GM23338 (cell line): ENCODE results near the gene DIAPH3. TPM values are rescaled to one million over a fixed set of nuclear protein-coding genes. Genes with fewer than 3 reads are reported as not detected.

Source experiments
- ATAC-seq: fragments of 200-7000 bp; cut with Tn5 transposase; 3 replicates; pipeline ENCODE4 v1.9.1; 2020
- DNase-seq: peaks from one replicate; pipeline ENCODE4 v3.0.0-alpha.2; 2015; ENCODE audit warnings: low spot score
- H2AFZ ChIP-seq: fragments of 200-600 bp; sonication (generic); 2 replicates; pipeline ENCODE4 v1.8.0; 2016; ENCODE audit warnings: antibody characterized with exemption, mild to moderate bottlenecking, moderate library complexity
- H3F3A ChIP-seq: fragments of 200-600 bp; sonication (generic); replicated peaks from 2 replicates; pipeline ENCODE4 v1.8.0; 2017; ENCODE audit warnings: antibody characterized with exemption, mixed run types, low read depth
- H3K27ac ChIP-seq: fragments of 200-600 bp; sonication (generic); 2 replicates; pipeline ENCODE4 v1.6.1; 2016; ENCODE audit warnings: low read depth
- H3K27me3 ChIP-seq: fragments of 200-600 bp; sonication (generic); 2 replicates; pipeline ENCODE4 v1.8.0; 2016; ENCODE audit warnings: mild to moderate bottlenecking, mixed run types, moderate library complexity; ENCODE audit not compliant: insufficient read depth
- H3K36me3 ChIP-seq: fragments of 200-600 bp; sonication (generic); 2 replicates; pipeline ENCODE4 v1.8.0; 2016; ENCODE audit warnings: mild to moderate bottlenecking; ENCODE audit not compliant: insufficient read depth
- H3K4me1 ChIP-seq: fragments of 200-600 bp; sonication (generic); 2 replicates; pipeline ENCODE4 v1.8.0; 2016; ENCODE audit warnings: mild to moderate bottlenecking, moderate library complexity; ENCODE audit not compliant: insufficient read depth
- H3K4me2 ChIP-seq: fragments of 200-600 bp; sonication (generic); 2 replicates; pipeline ENCODE4 v1.7.1; 2017; ENCODE audit warnings: mixed run types
- H3K4me3 ChIP-seq: fragments of 200-600 bp; sonication (generic); 2 replicates; pipeline ENCODE4 v1.6.1; 2016; ENCODE audit warnings: mixed run types
- H3K79me2 ChIP-seq: fragments of 200-600 bp; sonication (generic); replicated peaks from 2 replicates; pipeline ENCODE4 v1.8.0; 2017; ENCODE audit warnings: mild to moderate bottlenecking; ENCODE audit not compliant: insufficient read depth
- H3K9me2 ChIP-seq: fragments of 200-600 bp; sonication (generic); 2 replicates; pipeline ENCODE4 v1.8.0; 2017; ENCODE audit not compliant: insufficient read depth
- H4K20me1 ChIP-seq: fragments of 200-600 bp; sonication (generic); replicated peaks from 2 replicates; pipeline ENCODE4 v1.8.0; 2017; ENCODE audit warnings: mild to moderate bottlenecking; ENCODE audit not compliant: insufficient read depth
- H3K27ac Mint-ChIP-seq: 2 replicates; pipeline ENCODE4 v1.8.0; 2020; ENCODE audit warnings: inconsistent platforms, mild to moderate bottlenecking, moderate library complexity, mixed read lengths
- H3K27me3 Mint-ChIP-seq: 3 replicates; pipeline ENCODE4 v1.8.0; 2022; ENCODE audit warnings: low read depth, mild to moderate bottlenecking, moderate library complexity, mixed read lengths, inconsistent platforms; ENCODE audit not compliant: insufficient read depth, poor library complexity
- H3K36me3 Mint-ChIP-seq: 3 replicates; pipeline ENCODE4 v1.8.0; 2021; ENCODE audit warnings: low read depth, mild to moderate bottlenecking, inconsistent platforms, moderate library complexity, mixed read lengths
- H3K4me1 Mint-ChIP-seq: 3 replicates; pipeline ENCODE4 v1.8.0; 2020; ENCODE audit warnings: mild to moderate bottlenecking, inconsistent platforms, mixed read lengths
- H3K4me3 Mint-ChIP-seq: 3 replicates; pipeline ENCODE4 v1.8.0; 2021; ENCODE audit warnings: moderate library complexity, mild to moderate bottlenecking, inconsistent platforms, mixed read lengths
- H3K9me3 Mint-ChIP-seq: 3 replicates; pipeline ENCODE4 v1.8.0; 2020; ENCODE audit warnings: moderate library complexity, mild to moderate bottlenecking, inconsistent platforms, mixed read lengths
- CREB1 ChIP-seq: fragments of 250-450 bp; sonication (Bioruptor Pico); IDR thresholded peaks from 2 replicates; pipeline ENCODE4 v1.5.0; 2020; ENCODE audit warnings: low read depth, mild to moderate bottlenecking, moderate library complexity
- EZH2phosphoT487 ChIP-seq: fragments of 200-600 bp; sonication (generic); IDR thresholded peaks from one replicate; pipeline ENCODE4 v1.8.1; 2018; ENCODE audit warnings: antibody characterized with exemption; ENCODE audit not compliant: unreplicated experiment
- JUNB ChIP-seq: IDR thresholded peaks from one replicate; pipeline ENCODE4 v1.6.1; 2016; ENCODE audit warnings: antibody characterized with exemption; ENCODE audit not compliant: unreplicated experiment
- NANOG ChIP-seq: IDR thresholded peaks from 2 replicates; pipeline ENCODE4 v1.6.1; 2016; ENCODE audit warnings: antibody characterized with exemption, borderline replicate concordance
- POLR2AphosphoS5 ChIP-seq: IDR thresholded peaks from 2 replicates; pipeline ENCODE4 v1.6.1; 2016; ENCODE audit warnings: antibody characterized with exemption, low read depth
- STAT1 ChIP-seq: IDR thresholded peaks from one replicate; pipeline ENCODE4 v1.6.1; 2016; ENCODE audit warnings: antibody characterized with exemption; ENCODE audit not compliant: unreplicated experiment
- polyA plus RNA-seq: library from polyadenylated mRNA; unstranded; fragments of >200 nt; fragmentation: Nextera tagmentation; extraction: Ambion mirVana; gene quantifications from 2 replicates; pipeline ENCODE4 v1.2.1, GENCODE V29; 2016
- total RNA-seq: library from RNA; depleted of rRNA; stranded (reverse); fragments of >200 nt; shearing (Covaris generic); gene quantifications from 2 replicates; pipeline ENCODE4 v1.2.3, GENCODE V29; 2014
- TF ChIP-seq, protein P1 (sequence below): IDR thresholded peaks from one replicate; pipeline ENCODE4 v1.6.1; 2018; ENCODE audit warnings: antibody characterized with exemption; ENCODE audit not compliant: unreplicated experiment
- TF ChIP-seq, protein P2 (sequence below): IDR thresholded peaks from 2 replicates; pipeline ENCODE4 v1.6.1; 2016; ENCODE audit warnings: antibody characterized with exemption
- TF ChIP-seq, protein P3 (sequence below): fragments of 250-450 bp; sonication (Bioruptor Pico); IDR thresholded peaks from 2 replicates; pipeline ENCODE4 v1.5.0; 2020; ENCODE audit warnings: mild to moderate bottlenecking, moderate library complexity

The DIAPH3 gene
- total and polyA plus RNA-seq, 2 experiments from 2014 or later, result 23.4 to 30.2 TPM

DNA sequence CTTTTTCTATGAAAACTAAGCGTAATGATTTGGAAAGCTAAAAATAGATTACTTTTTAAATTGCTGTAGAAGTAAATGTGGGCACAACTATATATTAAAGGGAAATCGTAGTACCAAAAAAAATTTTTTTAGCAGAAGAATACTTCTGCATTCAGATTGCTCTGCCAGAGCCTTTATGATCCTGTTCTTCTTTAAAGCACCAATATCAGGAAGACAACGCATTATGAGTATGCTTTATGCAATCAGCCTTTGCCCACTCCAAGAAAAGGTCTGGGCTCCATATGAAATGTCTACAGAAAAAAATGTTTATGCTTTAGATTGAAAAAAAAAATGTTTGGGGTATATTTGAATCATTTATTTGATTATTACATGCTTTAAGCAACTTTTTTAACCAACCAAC lies 137.4 kb downstream of the DIAPH3 start (continued):
- TF ChIP-seq, protein P1, sequence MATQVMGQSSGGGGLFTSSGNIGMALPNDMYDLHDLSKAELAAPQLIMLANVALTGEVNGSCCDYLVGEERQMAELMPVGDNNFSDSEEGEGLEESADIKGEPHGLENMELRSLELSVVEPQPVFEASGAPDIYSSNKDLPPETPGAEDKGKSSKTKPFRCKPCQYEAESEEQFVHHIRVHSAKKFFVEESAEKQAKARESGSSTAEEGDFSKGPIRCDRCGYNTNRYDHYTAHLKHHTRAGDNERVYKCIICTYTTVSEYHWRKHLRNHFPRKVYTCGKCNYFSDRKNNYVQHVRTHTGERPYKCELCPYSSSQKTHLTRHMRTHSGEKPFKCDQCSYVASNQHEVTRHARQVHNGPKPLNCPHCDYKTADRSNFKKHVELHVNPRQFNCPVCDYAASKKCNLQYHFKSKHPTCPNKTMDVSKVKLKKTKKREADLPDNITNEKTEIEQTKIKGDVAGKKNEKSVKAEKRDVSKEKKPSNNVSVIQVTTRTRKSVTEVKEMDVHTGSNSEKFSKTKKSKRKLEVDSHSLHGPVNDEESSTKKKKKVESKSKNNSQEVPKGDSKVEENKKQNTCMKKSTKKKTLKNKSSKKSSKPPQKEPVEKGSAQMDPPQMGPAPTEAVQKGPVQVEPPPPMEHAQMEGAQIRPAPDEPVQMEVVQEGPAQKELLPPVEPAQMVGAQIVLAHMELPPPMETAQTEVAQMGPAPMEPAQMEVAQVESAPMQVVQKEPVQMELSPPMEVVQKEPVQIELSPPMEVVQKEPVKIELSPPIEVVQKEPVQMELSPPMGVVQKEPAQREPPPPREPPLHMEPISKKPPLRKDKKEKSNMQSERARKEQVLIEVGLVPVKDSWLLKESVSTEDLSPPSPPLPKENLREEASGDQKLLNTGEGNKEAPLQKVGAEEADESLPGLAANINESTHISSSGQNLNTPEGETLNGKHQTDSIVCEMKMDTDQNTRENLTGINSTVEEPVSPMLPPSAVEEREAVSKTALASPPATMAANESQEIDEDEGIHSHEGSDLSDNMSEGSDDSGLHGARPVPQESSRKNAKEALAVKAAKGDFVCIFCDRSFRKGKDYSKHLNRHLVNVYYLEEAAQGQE, result no peak
- TF ChIP-seq NANOG (no peak), POLR2AphosphoS5 (no peak)
- TF ChIP-seq, protein P2, sequence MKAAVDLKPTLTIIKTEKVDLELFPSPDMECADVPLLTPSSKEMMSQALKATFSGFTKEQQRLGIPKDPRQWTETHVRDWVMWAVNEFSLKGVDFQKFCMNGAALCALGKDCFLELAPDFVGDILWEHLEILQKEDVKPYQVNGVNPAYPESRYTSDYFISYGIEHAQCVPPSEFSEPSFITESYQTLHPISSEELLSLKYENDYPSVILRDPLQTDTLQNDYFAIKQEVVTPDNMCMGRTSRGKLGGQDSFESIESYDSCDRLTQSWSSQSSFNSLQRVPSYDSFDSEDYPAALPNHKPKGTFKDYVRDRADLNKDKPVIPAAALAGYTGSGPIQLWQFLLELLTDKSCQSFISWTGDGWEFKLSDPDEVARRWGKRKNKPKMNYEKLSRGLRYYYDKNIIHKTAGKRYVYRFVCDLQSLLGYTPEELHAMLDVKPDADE, result no peak

DNA sequence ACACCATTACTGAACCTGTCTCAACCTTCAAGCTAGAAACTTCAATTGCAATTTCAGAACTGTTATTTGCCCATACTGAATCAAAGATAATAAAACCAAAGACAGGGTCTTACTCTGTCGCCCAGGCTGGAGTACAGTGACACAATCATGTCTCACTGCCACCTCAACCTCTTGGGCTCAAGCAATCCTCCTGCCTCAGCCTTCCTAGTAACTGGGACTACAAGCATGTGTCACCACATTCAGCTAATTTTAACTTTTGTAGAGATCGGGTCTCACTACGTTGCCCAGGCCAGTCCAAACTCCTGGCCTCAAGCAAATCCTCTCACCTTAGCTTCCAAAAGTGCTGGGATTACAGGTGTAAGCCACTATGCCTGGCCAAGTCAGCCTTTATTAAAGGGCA lies 143.4 kb downstream of the DIAPH3 start:
- ATAC-seq, result no peak
- TF ChIP-seq NANOG, result no peak
- no peak for TF ChIP-seq CREB1 (CRISPR knock-in tag)
- TF ChIP-seq, protein P2, result no peak
- TF ChIP-seq, protein P1, result no peak
- TF ChIP-seq STAT1, result no peak
- TF ChIP-seq EZH2phosphoT487, result no peak
- TF ChIP-seq, protein P3, sequence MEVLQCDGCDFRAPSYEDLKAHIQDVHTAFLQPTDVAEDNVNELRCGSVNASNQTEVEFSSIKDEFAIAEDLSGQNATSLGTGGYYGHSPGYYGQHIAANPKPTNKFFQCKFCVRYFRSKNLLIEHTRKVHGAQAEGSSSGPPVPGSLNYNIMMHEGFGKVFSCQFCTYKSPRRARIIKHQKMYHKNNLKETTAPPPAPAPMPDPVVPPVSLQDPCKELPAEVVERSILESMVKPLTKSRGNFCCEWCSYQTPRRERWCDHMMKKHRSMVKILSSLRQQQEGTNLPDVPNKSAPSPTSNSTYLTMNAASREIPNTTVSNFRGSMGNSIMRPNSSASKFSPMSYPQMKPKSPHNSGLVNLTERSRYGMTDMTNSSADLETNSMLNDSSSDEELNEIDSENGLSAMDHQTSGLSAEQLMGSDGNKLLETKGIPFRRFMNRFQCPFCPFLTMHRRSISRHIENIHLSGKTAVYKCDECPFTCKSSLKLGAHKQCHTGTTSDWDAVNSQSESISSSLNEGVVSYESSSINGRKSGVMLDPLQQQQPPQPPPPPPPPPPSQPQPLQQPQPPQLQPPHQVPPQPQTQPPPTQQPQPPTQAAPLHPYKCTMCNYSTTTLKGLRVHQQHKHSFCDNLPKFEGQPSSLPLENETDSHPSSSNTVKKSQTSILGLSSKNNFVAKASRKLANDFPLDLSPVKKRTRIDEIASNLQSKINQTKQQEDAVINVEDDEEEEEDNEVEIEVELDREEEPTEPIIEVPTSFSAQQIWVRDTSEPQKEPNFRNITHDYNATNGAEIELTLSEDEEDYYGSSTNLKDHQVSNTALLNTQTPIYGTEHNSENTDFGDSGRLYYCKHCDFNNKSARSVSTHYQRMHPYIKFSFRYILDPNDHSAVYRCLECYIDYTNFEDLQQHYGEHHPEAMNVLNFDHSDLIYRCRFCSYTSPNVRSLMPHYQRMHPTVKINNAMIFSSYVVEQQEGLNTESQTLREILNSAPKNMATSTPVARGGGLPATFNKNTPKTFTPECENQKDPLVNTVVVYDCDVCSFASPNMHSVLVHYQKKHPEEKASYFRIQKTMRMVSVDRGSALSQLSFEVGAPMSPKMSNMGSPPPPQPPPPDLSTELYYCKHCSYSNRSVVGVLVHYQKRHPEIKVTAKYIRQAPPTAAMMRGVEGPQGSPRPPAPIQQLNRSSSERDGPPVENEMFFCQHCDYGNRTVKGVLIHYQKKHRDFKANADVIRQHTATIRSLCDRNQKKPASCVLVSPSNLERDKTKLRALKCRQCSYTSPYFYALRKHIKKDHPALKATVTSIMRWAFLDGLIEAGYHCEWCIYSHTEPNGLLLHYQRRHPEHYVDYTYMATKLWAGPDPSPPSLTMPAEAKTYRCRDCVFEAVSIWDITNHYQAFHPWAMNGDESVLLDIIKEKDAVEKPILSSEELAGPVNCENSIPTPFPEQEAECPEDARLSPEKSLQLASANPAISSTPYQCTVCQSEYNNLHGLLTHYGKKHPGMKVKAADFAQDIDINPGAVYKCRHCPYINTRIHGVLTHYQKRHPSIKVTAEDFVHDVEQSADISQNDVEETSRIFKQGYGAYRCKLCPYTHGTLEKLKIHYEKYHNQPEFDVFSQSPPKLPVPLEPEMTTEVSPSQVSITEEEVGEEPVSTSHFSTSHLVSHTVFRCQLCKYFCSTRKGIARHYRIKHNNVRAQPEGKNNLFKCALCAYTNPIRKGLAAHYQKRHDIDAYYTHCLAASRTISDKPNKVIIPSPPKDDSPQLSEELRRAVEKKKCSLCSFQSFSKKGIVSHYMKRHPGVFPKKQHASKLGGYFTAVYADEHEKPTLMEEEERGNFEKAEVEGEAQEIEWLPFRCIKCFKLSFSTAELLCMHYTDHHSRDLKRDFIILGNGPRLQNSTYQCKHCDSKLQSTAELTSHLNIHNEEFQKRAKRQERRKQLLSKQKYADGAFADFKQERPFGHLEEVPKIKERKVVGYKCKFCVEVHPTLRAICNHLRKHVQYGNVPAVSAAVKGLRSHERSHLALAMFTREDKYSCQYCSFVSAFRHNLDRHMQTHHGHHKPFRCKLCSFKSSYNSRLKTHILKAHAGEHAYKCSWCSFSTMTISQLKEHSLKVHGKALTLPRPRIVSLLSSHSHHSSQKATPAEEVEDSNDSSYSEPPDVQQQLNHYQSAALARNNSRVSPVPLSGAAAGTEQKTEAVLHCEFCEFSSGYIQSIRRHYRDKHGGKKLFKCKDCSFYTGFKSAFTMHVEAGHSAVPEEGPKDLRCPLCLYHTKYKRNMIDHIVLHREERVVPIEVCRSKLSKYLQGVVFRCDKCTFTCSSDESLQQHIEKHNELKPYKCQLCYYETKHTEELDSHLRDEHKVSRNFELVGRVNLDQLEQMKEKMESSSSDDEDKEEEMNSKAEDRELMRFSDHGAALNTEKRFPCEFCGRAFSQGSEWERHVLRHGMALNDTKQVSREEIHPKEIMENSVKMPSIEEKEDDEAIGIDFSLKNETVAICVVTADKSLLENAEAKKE, result no peak
- no peak for TF ChIP-seq POLR2AphosphoS5
- TF ChIP-seq JUNB, result no peak

More for the DNA sequence above, 143.4 kb downstream of the DIAPH3 start:
- H3K27ac ChIP-seq, result no peak overlapping the region
- Mint-ChIP-seq H3K36me3 (no peaks in the 10 kb centered on the region), H3K27me3 (no peaks in the 10 kb centered on the region), H3K4me3 (no peak overlapping the region), H3K4me1 (no peaks in the 10 kb centered on the region), H3K9me3 (no peaks in the 10 kb centered on the region), H3K27ac (no peak overlapping the region)
- H3K36me3 ChIP-seq, result no peaks in the 10 kb centered on the region
- no peak overlapping the region for H3K4me2 ChIP-seq
- H3K4me3 ChIP-seq, result no peak overlapping the region
- H3K27me3 ChIP-seq, result no peaks in the 10 kb centered on the region
- no peaks in the 10 kb centered on the region for H3K9me2 ChIP-seq
- DNase-seq, result no peak
- no peaks in the 10 kb centered on the region for H3K4me1 ChIP-seq
- 0 out of 2 replicates have a peak, but pooled peaks cover 6% of the 10 kb centered on the region for H3K79me2 ChIP-seq
- H3F3A ChIP-seq, result no peaks in the 10 kb centered on the region
- no peak overlapping the region for H2AFZ ChIP-seq
- H4K20me1 ChIP-seq, result no peaks in the 10 kb centered on the region
